Hindlimb muscle (tissue), 1 donor: ENCODE measurements around the gene FOXE3. TPM values are rescaled to one million over a fixed set of nuclear protein-coding genes. Genes with fewer than 3 reads are reported as not detected.

Experiments
- DNase-seq: peaks from one replicate; pipeline ENCODE4 v3.0.0-alpha.2; 2013
- polyA plus RNA-seq: library from polyadenylated mRNA; unstranded; fragments of 120-200 nt; gene quantifications from one replicate; pipeline ENCODE4 v1.2.1, GENCODE V29; 2013; ENCODE audit not compliant: insufficient read length

FOXE3 gene
- polyA plus RNA-seq = not detected

DNA sequence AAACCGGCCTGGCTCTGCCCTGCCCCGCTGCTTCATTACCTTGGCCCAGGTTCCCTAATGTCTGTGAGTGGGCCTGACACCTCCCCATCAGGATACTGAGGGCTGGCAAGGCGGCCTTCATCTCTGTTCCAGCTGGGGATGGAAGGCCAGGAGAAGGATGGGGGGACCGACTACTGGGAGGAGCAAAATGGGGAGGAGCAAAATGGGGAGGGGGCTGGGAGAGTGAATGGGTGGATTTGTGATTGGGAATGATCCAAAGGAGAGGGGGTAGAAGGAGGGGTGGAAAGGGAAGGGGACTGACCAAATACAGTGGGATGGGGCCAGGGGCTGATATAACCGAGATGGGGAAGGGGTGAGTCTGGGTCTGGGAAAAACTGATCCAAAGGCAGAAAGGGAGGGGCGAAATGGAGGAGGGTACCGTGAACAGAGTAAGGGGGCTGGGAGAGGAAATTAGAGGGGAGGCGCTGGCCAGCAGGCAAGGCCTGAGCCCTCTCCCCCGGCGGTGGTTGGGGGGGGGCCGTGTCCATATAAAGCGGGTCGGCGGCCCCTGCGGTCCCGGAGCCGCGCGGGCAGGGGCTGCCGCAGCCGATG is at the start of gene FOXE3:
Gene FOXE3 (plus strand): TSS at position 558 of the 591 bp plus-strand sequence. CDS start 31 bp downstream, at position 589.
- DNase-seq = no peak

DNA sequence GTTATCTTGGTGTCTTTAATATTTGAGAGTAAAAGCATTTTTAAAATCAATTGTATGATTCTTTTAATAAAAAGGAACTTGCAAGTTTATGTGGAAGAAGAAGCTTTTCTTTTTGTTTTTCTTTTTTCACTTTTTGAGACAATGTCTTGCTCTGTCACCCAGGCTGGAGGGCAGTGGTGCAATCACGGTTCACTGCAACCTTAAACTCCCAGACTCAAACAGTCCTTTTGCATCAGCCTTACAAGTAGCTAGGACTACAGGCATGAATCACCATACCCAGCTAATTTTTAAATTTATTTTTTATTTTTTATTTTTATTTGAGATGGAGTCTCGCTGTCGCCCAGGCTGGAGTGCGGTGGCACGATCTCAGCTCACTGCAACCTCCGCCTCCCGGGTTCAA is 48.4 kb upstream of the FOXE3 start:
- DNase-seq = no peak

DNA sequence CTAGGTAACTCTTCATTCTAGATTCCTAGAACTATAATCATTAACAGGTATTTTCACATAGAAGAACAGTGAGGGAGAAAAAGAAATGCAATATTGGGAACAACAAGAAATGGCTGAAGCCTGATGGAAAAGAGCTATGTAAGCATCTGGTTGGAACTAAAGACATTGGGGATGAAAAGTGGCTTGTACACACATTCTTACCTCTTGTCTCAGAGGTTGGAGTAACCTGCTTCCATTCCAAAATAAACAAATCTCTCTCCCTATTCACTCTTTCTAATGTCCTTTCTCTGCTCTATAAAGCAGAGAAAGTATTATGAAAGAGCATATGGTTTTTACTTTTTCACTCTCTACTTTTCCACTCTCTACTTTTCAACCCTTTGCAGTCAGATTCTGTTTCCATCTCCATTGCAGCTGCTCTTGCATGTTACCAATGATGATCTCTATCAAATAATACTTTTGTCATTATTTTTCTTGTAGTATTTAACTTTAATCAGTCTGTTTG is 45.0 kb upstream of the FOXE3 start:
- no peak for DNase-seq

DNA sequence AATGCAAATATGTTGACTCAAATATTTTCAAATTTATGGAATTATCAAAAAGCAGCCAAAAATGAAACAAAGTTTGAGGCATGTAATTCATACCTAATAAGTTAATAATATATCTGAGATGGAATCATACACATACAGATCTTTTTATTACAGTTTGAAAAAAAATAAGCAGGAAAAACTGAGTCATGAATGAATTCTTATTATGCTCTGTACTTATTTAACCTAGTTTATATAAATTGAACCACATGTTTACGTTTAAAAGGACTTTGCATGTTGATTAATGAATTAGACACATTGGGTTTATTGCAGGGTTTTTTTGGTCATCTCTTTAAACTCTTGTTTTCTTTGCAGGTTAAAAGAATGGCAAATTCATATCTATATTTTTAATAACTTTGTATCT is 41.6 kb upstream of the FOXE3 start:
- no peak for DNase-seq

DNA sequence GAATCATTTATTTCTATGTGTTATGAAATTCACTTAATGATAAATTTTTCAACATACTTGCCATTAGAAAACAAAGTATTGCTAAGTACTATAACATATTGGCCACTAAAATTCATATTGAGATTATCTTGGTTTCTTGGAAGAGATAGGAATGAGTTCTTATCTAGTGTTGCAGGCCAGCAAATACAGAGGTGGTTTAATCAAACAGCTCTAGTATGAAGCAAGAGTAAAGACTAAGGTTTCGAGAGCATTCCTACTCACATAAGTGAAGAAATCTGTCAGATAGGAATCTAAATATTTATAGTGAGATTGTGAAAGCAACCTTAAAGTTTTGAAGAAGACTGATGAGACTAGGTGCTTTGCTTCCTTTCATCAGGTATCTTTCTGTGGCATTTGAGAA is 37.9 kb upstream of the FOXE3 start:
- no peak for DNase-seq

DNA sequence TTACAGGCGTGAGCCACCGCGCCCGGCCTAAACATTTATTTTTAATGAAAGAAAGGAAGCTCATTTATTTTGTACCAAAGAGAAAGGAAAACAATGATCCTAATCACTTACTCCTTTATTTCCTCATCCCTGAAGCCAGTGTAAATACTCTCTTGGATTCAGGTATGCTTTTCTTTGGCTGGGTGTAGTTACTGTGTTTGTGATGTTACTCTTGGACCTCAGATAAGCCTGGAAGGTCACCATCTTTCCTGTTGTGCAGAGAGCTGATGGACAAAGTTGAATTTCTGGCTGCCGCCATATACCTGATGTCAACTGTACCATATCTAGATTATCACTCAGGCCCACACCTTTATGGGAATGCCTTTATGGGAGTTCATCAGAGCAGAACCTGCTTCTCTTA is 35.4 kb upstream of the FOXE3 start:
- DNase-seq = no peak

DNA sequence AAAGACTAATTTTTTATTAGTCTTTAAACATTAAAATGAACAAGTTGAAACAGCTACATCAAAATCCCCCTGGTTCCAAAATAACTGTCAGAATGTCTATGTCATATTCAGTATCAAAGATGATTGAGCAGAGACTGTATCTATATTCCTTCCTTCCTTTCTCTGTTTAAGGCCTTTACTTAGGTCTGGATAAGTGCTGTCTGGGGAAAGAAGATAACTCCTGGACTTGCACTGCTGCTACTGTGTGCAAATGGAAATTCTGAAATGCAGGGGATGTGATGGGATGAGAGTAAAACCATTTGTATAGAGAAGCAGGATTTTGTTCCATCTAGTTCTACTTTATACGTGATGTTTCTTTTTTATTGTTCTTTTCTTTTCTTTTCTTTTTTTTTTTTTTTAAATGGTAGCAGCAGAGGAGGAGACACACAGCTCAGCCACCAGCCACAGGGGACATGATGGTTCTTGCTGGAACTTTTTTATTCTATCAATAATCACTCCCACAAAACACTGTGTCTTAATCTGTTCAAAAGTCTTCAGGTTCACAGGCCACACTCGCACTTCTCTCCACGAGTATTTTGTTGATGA is 33.6 kb upstream of the FOXE3 start:
- DNase-seq = no peak

DNA sequence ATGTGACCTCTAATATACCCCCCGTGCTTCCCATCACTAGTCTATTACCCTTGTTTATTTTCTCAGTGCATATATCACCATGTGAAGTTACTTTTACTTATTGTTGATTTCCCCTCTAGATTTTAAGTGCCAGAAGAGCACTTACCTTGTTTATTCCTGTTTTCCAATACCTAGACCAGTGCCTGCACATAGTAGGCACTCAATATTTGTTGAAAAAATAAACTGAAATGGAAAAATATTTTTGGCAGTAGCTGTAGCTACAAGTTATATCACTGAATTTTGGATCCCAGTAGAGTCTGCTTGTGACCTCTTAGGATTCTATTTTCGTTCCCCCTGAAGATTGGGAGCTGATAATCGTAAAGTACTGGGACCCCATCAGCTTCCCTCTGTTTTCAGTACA is 32.0 kb upstream of the FOXE3 start:
- DNase-seq = no peak

DNA sequence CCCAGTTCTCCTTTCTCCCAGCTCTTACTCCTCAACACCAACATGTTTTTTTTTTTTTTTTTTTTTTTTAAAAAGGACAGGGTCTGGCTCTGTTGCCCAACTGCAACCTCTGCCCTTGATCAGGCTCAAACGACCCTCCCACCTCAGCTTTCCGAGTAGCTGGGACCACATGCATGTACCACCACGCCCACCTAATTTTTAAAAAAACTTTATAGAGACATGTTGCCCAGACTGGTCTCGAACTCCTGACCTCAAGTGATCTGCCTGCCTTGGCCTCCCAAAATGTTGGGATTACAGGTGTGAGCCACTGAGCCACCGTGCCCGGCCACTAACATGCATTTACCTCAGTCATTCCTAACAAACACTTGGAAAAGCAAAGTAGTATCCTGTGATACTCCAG is 31.1 kb upstream of the FOXE3 start:
- DNase-seq = no peak

DNA sequence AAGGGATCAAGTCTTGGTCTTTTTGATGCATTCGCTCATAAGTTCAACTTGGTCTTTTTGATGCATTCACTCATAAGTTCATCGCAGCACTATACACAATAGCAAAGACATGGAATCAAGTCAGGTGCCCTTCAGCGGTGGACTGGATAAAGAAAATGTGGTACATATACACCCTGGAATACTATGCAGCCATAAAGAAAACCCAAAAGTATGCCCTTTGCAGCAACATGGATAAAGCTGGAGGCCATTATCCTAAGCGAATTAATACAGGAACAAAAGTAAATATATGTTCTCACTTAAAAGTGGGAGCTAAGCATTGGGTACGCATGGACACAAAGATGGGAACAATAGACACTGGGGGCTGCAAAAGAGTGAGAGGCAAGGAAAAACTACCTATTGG is 29.8 kb upstream of the FOXE3 start:
- DNase-seq = no peak

DNA sequence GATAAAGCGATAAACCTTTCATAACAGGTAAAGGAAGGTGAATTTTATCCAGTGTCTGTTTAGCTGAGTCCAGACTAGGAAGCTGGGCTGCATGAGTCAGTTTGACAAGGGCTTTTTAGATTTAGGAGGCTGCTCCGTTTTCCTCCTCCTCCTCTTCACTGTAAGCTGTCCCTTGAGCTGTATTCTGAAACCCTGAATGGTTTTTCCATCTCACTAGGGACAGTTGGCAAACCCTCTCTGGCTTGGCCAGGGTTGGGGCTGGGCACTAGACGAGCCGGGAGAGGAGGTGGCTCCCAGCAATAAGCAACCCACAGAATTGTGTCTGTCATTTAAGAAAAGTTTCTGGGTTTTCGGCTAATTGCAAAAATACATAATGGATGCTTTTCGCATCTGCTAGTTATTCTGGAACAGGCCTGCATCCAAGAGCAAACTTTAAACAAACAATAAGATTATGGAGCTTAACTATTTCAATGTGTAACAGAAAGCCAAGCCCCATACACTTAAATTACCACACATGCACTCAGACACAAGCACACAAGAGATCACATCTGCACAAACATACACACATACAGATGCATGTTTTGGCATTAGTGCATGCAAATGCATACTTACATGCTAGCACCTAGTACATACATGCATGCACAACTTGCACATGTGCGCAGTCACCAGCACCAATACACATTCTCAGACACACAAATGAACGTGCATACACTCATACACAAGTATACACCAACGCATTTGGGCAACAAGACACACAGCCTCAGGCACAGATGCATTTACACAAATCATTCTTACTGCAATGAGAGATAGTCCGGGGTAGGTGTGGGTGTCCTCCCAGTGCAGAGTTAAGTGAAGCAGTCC is 27.8 kb upstream of the FOXE3 start:
- peak; percentile 32 for DNase-seq

DNA sequence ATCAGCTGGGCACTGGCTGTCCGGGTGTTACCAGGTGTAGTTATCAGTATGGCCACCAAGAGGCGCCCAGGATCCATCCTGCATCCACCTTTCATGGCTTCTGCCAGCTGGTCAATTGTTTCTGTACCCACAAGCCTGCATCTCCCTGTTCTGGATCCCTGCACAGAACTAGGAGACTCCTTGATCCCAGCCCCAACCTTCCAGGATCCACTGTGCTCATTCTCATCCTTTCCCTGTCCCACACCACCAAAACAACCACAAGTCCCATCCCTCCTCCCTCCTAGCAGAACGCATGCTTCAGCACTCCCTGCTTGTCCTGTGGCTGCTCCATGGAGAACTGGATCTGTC is 27.2 kb upstream of the FOXE3 start:
- DNase-seq = peak; percentile 56

DNA sequence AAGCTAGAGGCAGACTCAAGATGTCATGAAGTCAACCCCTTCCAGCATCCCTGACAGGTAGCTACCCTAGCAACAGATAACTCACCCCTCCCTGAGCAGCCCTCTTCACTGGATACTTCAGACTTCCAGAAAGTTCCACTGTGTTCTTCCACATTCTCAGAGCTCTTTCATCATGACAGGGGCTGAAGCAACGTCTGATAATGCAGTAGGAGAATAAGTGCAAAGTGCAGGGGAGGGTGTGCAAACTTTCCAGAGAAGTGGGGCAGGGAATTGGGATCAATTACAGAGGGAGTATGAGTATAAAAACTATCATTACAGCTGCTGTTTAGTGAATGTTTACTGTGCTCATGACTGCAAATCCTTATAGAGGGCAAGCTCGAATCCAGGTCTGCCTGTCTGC is 26.4 kb upstream of the FOXE3 start:
- DNase-seq = no peak

DNA sequence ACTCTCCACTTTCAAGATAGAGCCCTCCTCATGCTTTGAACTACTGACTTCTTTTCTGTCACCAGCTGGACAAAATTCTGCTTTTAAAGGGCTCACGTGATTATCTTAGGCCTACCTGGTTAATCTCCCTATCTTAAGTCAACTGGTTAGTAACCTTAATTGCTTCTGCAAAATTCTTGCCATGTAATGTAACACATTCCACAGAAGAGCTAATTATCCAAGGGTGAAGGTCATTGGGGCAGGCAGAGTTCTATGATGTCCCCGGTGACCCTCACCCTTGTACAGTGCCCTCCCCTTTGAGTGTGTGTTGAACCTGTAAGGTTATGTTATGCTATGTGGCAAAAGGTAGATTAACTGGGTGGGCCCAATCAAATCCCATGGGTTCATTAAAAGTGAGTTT is 25.2 kb upstream of the FOXE3 start:
- no peak for DNase-seq

DNA sequence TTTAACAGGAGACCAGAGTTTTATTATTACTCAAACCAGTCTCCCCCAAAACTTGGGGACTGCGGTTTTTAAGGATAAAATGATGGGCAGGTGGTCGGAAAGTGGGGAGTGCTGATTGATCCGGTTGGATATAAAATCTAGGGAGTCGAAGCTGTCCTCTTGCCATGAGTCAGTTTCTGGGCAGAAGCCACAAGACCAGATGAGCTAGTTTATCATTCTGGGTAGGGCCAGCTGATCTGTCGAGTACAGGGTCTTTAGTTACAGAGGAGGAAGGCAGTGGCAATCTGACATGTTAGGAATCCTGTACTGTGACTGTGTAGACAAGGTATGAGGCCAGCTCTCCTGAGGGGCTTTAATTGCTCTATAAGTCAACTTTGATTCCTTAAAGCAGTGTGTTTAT is 22.9 kb upstream of the FOXE3 start:
- no peak for DNase-seq

DNA sequence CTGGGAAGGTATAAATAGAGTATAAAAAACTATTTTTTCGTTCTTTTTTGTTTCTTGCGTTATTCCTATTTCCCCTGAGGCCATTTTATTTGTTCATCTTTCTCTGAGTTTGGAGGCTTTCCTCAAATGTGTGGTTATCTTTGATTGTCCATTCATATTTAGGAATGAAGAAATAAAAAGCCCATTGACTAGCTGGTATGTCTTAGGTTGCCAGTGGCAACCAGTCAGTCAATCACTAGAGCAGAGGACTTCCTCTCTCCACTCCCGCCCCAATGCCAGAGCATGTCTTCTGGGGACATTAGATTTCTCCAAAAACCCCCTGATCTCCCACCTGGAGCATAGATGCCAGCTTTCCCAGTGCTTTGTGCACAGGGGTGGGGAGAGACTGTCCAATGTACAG is 20.7 kb upstream of the FOXE3 start:
- DNase-seq = no peak

DNA sequence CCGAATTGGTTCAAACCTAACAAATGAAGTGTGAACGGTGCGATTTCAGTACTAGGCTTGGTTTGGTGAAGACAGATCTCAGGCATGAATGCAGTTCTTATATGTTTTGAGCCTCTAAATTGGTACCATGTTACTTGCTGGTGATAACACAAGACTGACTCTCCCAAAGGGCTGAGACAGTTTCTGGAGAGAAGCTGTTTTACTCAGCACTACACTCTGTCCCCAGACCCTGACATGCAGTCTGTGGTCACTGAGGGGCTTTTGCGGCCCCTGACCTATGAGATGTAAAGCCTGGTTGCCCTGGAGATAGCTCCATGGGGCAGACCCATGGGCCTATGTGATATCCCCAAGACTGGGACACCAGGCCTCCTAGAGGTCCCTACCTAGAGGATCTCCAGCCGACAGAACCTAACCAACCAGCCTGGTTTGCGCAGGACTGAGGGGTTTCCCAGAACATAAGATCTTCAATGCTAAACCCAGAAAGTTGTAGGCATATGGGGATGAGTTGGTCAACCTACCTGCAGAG is 19.4 kb upstream of the FOXE3 start:
- DNase-seq = no peak

DNA sequence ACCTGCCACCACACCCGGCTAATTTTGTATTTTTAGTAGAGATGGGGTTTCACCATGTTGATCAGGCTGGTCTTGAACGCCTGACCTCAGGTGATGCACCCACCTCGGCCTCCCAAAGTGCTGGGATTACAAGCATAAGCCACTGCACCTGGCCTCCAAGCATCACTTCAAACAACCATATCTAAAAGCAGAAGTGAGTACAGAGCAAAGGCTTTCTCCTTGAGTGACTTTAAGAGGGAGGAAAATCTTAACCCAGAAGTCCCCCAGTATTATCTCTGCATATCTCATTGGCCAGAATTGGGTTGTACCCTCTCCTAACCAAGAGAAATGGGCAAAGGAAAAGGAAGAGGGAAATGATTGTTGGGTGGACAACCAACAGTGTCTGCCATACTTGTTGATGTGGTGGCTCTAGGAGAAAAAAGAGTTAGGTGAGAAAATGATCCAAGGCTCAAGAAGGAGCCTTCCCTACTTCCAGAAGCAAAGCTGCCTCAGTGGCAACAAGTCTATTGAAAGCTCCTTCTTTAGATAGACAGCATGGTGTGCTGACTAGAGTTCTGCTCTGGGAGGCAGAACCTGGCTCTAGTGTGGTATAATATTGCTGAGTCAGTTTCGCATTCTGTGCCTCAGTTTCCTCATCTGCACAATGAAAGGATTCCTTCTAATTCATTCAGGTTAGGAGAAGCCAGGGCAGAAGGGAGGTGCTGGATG is 16.8 kb upstream of the FOXE3 start:
- no peak for DNase-seq

DNA sequence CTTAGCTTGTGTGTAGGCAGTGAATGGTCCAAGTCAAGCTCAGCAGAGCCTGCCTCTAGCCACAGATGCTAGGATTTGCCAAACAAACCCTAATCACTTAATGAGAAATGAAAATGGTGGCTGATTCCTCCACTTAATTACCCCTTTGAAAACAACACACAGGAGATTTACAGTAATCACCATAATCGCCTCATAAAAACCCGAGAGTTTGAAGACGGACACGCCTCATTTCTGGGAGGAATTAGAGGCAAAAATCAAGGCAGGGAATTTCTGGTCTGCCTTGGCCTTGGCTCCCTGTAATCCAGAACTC is 16.3 kb upstream of the FOXE3 start:
- DNase-seq = no peak

DNA sequence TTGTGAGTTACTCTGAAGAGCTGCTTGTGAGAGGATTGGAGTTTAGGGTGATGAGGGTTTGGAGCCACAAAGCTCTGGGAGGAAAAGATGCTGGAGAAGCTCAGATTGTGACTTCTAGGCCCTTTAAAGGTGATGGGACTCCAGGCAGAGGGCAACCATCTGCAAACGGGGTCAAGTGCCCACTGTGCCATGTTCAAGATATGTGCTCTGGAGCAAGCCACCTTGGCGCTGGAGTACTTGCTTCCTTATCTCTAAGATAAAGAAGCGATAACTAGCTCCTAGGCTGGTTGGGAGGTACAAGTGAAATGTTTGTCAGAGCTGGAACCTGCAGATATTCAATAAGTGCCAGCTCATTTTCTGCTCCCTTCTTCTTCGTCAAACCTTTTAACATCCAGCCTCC is 14.3 kb upstream of the FOXE3 start:
- DNase-seq = no peak

DNA sequence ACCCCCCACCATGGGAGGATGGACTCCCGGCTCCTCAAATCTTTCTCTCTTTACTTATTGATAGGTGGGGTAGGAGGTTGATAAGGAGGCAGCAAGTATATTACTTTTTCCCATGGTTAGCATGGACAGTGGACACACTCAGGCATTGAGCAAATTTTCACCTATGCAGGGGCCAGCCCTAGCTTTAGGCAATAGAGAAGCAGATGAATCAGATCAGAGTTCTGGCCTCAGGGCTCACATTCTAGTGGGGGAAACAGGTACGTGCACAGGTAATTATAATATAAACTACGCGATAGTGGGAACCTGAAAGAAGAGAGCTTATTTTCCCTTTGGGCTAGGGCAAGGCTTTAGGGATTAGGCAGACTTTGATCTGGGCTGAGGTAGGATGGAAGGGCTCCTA is 13.5 kb upstream of the FOXE3 start:
- DNase-seq = no peak

DNA sequence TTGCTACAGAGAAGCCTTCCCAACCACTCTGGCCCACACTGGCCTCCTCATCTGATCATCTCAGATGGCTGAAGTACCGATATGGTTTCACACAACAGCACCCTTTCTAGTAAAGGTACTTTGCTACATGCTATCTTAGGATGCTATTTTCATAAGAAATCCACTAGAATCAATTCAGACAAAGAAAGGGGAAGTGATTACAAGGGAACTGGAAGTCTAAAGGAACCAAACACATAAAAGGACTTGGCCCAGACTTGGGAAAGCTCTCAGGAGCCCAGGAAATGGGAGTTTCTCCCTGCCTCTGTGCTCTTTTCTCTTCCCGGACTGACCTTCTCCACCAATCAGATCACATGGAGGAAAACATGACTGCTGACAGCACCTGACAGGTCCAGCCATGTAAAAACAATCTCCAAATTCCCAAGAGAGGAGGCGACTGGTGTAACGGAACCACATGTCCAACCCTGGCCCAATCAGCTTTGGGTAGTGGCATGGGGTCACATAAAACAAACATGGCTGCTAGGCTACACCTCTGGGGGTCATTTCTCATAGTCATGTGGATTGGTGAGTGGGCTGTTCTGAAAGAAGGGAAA is 12.7 kb upstream of the FOXE3 start:
- DNase-seq = no peak

DNA sequence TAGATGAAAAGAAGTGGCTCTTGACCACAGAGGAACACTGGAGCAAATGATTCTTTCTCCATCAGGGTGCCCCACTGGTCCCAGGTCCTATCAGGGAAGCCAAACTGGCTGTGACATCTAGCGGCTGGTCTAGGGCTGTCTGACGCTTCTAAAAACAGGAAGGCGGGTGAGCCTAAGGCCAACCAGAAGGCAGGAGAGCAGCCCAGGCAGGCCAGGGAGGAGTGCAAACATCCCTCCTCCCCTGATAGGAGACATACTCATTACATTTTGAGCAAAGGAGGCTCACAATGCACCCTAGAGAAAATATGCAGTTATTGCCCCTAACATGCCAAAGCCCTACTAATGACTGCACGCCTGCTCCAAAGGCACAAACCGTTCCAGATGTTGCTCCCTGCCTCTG is 10.4 kb upstream of the FOXE3 start:
- no peak for DNase-seq
